Breast epithelium (tissue), 3 donors: Measurements from ENCODE around the gene STAM.
"Not testable (repeated sequence)": the region's sequence is repeated elsewhere in the genome, so short reads cannot be mapped to it uniquely, and the experiment has no call there.

Source experiments
- POLR2A ChIP-seq: fragments of 450-650 bp; IDR thresholded peaks from one replicate; pipeline ENCODE4 v1.6.1; 2016; ENCODE audit warnings: antibody characterized with exemption, mild to moderate bottlenecking, moderate library complexity
- POLR2AphosphoS5 ChIP-seq, 3 donors: sonication (generic); formaldehyde crosslinking; IDR thresholded peaks; one replicate each; pipeline ENCODE4 v1.6.1; 2017; ENCODE audit warnings: antibody characterized with exemption in 3 of 3
- TF ChIP-seq, protein P1 (sequence below), 3 donors: fragments of 450-650 bp; IDR thresholded peaks; one replicate each; pipeline ENCODE4 v1.5.1; 2016 to 2017; ENCODE audit warnings: antibody characterized with exemption in 3 of 3, mild to moderate bottlenecking in 3 of 3, moderate library complexity in 3 of 3

DNA sequence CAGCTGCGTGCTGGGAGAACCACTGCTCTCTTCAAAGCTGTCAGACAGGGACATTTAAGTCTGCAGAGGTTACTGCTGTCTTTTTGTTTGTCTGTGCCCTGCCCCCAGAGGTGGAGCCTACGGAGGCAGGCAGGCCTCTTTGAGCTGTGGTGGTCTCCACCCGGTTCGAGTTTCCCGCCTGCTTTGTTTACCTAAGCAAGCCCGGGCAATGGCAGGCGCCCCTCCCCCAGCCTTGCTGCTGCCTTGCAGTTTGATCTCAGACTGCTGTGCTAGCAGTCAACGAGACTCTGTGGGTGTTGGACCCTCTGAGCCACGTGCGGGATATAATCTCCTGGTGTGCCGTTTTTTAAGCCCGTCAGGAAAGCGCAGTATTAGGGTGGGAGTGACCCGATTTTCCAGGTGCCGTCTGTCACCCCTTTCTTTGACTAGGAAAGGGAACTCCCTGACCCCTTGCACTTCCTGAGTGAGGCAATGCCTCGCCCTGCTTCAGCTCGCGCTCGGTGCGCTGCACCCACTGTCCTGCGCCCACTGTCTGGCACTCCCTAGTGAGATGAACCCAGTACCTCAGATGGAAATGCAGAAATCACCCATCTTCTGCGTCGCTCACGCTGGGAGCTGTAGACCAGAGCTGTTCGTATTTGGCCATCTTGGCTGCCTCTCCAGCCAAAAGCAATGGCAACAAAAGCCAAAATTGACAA is 78.5 kb downstream of the STAM start:
- TF ChIP-seq, protein P1, sequence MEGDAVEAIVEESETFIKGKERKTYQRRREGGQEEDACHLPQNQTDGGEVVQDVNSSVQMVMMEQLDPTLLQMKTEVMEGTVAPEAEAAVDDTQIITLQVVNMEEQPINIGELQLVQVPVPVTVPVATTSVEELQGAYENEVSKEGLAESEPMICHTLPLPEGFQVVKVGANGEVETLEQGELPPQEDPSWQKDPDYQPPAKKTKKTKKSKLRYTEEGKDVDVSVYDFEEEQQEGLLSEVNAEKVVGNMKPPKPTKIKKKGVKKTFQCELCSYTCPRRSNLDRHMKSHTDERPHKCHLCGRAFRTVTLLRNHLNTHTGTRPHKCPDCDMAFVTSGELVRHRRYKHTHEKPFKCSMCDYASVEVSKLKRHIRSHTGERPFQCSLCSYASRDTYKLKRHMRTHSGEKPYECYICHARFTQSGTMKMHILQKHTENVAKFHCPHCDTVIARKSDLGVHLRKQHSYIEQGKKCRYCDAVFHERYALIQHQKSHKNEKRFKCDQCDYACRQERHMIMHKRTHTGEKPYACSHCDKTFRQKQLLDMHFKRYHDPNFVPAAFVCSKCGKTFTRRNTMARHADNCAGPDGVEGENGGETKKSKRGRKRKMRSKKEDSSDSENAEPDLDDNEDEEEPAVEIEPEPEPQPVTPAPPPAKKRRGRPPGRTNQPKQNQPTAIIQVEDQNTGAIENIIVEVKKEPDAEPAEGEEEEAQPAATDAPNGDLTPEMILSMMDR (IDR thresholded peaks at IDR 0.05), result not testable (repeated sequence)
- not testable (repeated sequence) for TF ChIP-seq POLR2AphosphoS5 (IDR thresholded peaks at IDR 0.05); POLR2A
